HUES6 (cell line): Measurements from ENCODE around the gene SARM1.
"Not testable (repeated sequence)": the region's sequence is repeated elsewhere in the genome, so short reads cannot be mapped to it uniquely, and the experiment has no call there.

Source experiments
- H3K27ac ChIP-seq: 2 replicates; pipeline ENCODE4 v1.7.0; 2013; ENCODE audit warnings: low read depth, mild to moderate bottlenecking, low read length, inconsistent platforms
- H3K27me3 ChIP-seq: 2 replicates; pipeline ENCODE4 v1.6.1; 2013; ENCODE audit warnings: low read length; ENCODE audit not compliant: control insufficient read depth, insufficient read depth
- H3K36me3 ChIP-seq: 2 replicates; pipeline ENCODE4 v1.6.1; 2013; ENCODE audit warnings: low read length; ENCODE audit not compliant: control insufficient read depth, insufficient read depth
- H3K4me1 ChIP-seq: 2 replicates; pipeline ENCODE4 v1.6.1; 2013; ENCODE audit warnings: low read length; ENCODE audit not compliant: control insufficient read depth, insufficient read depth
- H3K4me3 ChIP-seq: 2 replicates; pipeline ENCODE4 v1.5.1; 2013; ENCODE audit warnings: low read depth, low read length
- H3K9ac ChIP-seq: one replicate; pipeline ENCODE4 v1.6.1; 2013; ENCODE audit warnings: mild to moderate bottlenecking, low read length
- H3K9me3 ChIP-seq: 2 replicates; pipeline ENCODE4 v1.6.1; 2013; ENCODE audit warnings: low read depth, low read length; ENCODE audit not compliant: control insufficient read depth, insufficient read depth

SARM1 gene

GRCh38 chr17:28333083-28333746 lies 38.3 kb upstream of the SARM1 start:
- Histone ChIP-seq H3K27ac (no peak overlapping the region), H3K9ac (no peak overlapping the region), H3K4me3 (no peak overlapping the region), H3K36me3 (peaks cover 28% of the 10 kb centered on the region), H3K9me3 (no peaks in the 10 kb centered on the region), H3K4me1 (peaks cover 13% of the 10 kb centered on the region), H3K27me3 (no peaks in the 10 kb centered on the region)

- H3K36me3 ChIP-seq, result peaks cover 25% of the 10 kb centered on the region
- no peak overlapping the region for H3K27ac ChIP-seq
- peak overlapping the region; percentile 67 for H3K9ac ChIP-seq
Measured at GRCh38 chr17:28334171-28334570, 37.3 kb upstream of the SARM1 start.

GRCh38 chr17:28334666-28335200 lies 36.8 kb upstream of the SARM1 start:
- H3K9me3 ChIP-seq, result no peaks in the 10 kb centered on the region

More at GRCh38 chr17:28334171-28334570, 37.3 kb upstream of the SARM1 start:
- Histone ChIP-seq H3K9me3 (no peaks in the 10 kb centered on the region), H3K4me1 (peaks cover 13% of the 10 kb centered on the region), H3K27me3 (no peaks in the 10 kb centered on the region), H3K4me3 (peak overlapping the region; percentile 93)

GRCh38 chr17:28335201-28335958 lies 36.1 kb upstream of the SARM1 start, which contains the start of the genes IFT20 and TNFAIP1:
IFT20 (minus strand) TSS chr17:28335472; CDS start chr17:28331985, 3,487 bp downstream.
TNFAIP1 (plus strand) TSS chr17:28335761; CDS start chr17:28339522, 3,761 bp downstream.
- Histone ChIP-seq H3K4me1 (peaks cover 13% of the 10 kb centered on the region), H3K27ac (peak within 1 kb of the TSS; percentile 62), H3K27me3 (no peaks in the 10 kb centered on the region), H3K36me3 (peaks cover 32% of the 10 kb centered on the region), H3K4me3 (peak within 1 kb of the TSS; percentile 93), H3K9me3 (no peaks in the 10 kb centered on the region), H3K9ac (peak within 1 kb of the TSS; percentile 92)

More at GRCh38 chr17:28334666-28335200, 36.8 kb upstream of the SARM1 start:
- H3K4me1 ChIP-seq, result peaks cover 13% of the 10 kb centered on the region
- peak overlapping the region; percentile 93 for H3K4me3 ChIP-seq
- no peaks in the 10 kb centered on the region for H3K27me3 ChIP-seq
- H3K9ac ChIP-seq, result peak overlapping the region; percentile 67
- H3K36me3 ChIP-seq, result peaks cover 25% of the 10 kb centered on the region
- no peak overlapping the region for H3K27ac ChIP-seq

DNA sequence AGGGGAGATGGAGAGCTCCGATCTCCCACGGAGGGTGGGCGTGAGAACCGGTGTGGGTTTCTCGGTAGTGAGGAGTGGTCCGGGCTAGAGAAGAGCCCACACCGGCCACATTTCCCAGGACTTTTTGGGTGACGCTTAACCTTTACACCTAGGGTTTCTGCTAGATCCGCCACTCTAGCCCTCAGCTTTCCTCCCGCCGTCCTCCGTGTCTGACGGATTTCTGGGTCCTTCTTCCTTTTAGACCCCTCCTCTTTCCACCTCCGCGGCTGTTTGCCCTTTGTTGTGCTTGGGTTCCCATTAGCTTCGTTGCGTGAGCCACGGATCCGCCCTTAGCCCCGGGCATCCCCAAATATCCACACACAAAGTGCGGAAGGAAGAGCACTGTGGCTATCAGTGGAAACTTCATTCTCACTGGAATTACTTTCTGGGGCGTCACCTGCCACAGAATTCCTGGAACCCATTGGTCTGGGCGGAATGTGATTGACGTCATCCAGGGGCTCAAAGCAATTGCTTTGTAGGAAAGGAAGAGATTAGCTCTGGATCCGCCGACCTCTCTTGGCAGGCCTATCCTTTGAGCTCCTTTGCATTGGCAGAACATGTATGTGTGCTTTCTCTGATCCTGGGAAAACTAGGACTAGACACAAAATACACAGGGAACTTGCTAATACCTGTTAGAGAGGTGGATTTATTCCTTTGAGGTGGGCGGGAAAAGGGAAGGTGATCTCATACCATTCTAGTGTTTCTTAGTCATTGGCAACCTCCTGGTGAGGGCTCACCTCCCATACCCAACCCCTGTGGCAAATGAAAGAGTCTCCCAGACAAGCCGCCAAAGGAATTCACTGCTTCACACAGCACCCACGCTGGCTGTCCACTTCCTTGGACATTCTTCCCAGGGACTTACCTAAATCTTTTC lies 35.3 kb upstream of the SARM1 start:
- no peaks in the 10 kb centered on the region for H3K27me3 ChIP-seq
- H3K4me1 ChIP-seq, result peaks cover 13% of the 10 kb centered on the region
- H3K36me3 ChIP-seq, result peaks cover 32% of the 10 kb centered on the region
- peak overlapping the region; percentile 92 for H3K9ac ChIP-seq
- no peaks in the 10 kb centered on the region for H3K9me3 ChIP-seq
- H3K4me3 ChIP-seq, result peak overlapping the region; percentile 93
- peak overlapping the region; percentile 62 for H3K27ac ChIP-seq

- peaks cover 46% of the 10 kb centered on the region for H3K36me3 ChIP-seq
- no peak overlapping the region for H3K4me3 ChIP-seq
- H3K9ac ChIP-seq, result no peak overlapping the region
- peaks cover 13% of the 10 kb centered on the region for H3K4me1 ChIP-seq
- no peaks in the 10 kb centered on the region for H3K9me3 ChIP-seq
- H3K27me3 ChIP-seq, result no peaks in the 10 kb centered on the region
- no peak overlapping the region for H3K27ac ChIP-seq
Measured at GRCh38 chr17:28338056-28338768, 33.3 kb upstream of the SARM1 start.

DNA sequence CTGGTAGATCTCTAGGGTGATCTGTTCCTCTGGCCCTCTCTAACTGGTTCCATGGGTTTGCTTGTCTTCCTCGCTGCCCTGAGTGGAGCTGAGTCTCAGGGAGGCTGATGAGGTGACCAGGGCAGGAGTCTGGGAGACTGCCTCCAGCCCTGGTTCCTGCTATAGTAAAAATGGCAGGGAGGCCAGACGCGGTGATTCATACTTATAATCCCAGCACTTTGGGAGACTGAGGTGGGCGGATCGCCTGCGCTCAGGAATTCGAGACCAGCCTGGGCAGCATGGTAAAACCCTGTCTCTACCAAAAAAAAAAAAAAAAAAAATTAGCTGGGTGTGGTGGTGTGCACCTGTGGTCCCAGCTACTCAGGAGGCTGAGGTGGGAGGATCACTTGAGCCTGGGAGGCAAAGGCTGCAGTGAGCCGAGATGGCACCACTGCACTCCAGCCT lies 32.7 kb upstream of the SARM1 start:
- not testable (repeated sequence) for H3K9me3 ChIP-seq, H3K27ac ChIP-seq, H3K27me3 ChIP-seq, H3K9ac ChIP-seq, H3K4me3 ChIP-seq
- peaks cover 13% of the 10 kb centered on the region for H3K4me1 ChIP-seq
- H3K36me3 ChIP-seq, result peaks cover 50% of the 10 kb centered on the region

DNA sequence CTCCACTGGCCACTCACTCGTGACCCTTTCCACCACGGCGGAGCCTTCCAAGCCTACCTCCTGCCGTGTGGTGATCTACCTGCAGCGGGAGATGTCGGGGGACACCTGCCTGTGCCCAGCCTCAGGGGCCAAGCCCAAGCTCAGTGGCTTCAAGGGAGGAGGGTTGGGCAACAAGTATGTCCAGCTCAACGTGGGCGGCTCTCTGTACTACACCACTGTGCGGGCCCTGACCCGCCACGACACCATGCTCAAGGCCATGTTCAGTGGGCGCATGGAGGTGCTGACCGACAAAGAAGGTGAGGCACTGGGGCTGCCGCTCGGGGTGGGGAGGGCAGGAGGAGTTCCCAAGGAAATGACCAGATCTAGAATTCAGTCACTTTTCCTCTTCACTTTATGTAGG lies 32.1 kb upstream of the SARM1 start:
- Histone ChIP-seq H3K36me3 (peaks cover 57% of the 10 kb centered on the region), H3K27me3 (no peaks in the 10 kb centered on the region), H3K4me3 (no peak overlapping the region), H3K9me3 (no peaks in the 10 kb centered on the region), H3K27ac (peak overlapping the region; percentile 14; the same call in 1 of the 2 replicates), H3K9ac (no peak overlapping the region), H3K4me1 (peaks cover 9% of the 10 kb centered on the region)

DNA sequence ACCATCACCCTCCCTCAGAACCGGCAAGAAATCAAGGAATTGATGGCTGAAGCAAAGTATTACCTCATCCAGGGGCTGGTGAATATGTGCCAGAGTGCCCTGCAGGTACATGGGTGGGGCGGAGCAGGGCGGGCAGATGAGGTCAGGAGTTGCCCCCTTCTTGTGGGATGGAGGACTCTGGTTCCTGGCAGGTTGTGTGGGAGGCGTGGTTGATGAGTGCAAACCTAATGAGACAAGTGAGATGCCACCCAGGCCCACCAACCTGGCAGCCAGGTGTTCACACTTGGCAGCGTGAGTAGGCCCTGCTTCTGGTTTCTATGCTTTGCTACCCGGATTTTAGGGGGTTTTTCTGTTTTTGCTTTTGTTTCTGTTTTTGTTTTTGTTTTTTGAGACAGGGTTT lies 31.1 kb upstream of the SARM1 start:
- Histone ChIP-seq H3K27me3 (no peaks in the 10 kb centered on the region), H3K36me3 (peaks cover 66% of the 10 kb centered on the region), H3K27ac (no peak overlapping the region), H3K9ac (no peak overlapping the region), H3K4me3 (no peak overlapping the region), H3K9me3 (no peaks in the 10 kb centered on the region), H3K4me1 (peaks cover 6% of the 10 kb centered on the region; the same call in 1 of the 2 replicates)

- Histone ChIP-seq H3K27me3 (no peaks in the 10 kb centered on the region), H3K4me1 (peaks cover 8% of the 10 kb centered on the region; the same call in 1 of the 2 replicates), H3K36me3 (peaks cover 77% of the 10 kb centered on the region), H3K9ac (no peak overlapping the region), H3K9me3 (no peaks in the 10 kb centered on the region), H3K4me3 (no peak overlapping the region), H3K27ac (no peak overlapping the region)
Measured at GRCh38 chr17:28341516-28341915, 30.0 kb upstream of the SARM1 start.
